Left ventricle myocardium inferior (tissue), 1 donor: Measurements from ENCODE around the gene HSPD1. TPM values are rescaled to one million over a fixed set of nuclear protein-coding genes. Genes with fewer than 3 reads are reported as not detected.

Source experiments
- DNase-seq: peaks from one replicate; pipeline ENCODE4 v3.0.0-alpha.2; 2020
- H3K27ac ChIP-seq: fragments of 200-600 bp; replicated peaks from 2 replicates; pipeline ENCODE4 v1.8.0; 2021
- H3K27me3 ChIP-seq: fragments of 200-600 bp; 2 replicates; pipeline ENCODE4 v1.8.0; 2021; ENCODE audit warnings: low read depth
- H3K36me3 ChIP-seq: fragments of 200-600 bp; 2 replicates; pipeline ENCODE4 v1.8.0; 2021
- H3K4me1 ChIP-seq: fragments of 200-600 bp; 2 replicates; pipeline ENCODE4 v1.8.0; 2021
- H3K4me3 ChIP-seq: fragments of 200-600 bp; 2 replicates; pipeline ENCODE4 v1.8.0; 2021; ENCODE audit warnings: mild to moderate bottlenecking, moderate library complexity
- H3K9me3 ChIP-seq: fragments of 200-600 bp; replicated peaks from 2 replicates; pipeline ENCODE4 v1.8.0; 2021
- intact Hi-C: fragments of 100-400 bp; cut with micrococcal nuclease; formaldehyde crosslinking; loops from one replicate; pipeline ENCODE4 v1.11.0; 2022
- total RNA-seq: library from RNA; stranded (reverse); fragmentation: NEBNext Ultra II Directional; extraction: Animal tissue kit (Norgen Biotek cat#: 25700); gene quantifications from one replicate; pipeline ENCODE4 v1.2.1, GENCODE V29; 2021
- TF ChIP-seq, protein P1 (sequence below): fragments of 200-600 bp; IDR thresholded peaks from 2 replicates; pipeline ENCODE4 v1.8.0; 2021; ENCODE audit warnings: antibody characterized with exemption, mild to moderate bottlenecking, borderline replicate concordance
- donor health status: DM: no; HTN: yes; CAD: no; lungs with severe emphysema.

Gene HSPD1
- total RNA-seq, 1 donor from 2014 or later: 143 TPM

DNA sequence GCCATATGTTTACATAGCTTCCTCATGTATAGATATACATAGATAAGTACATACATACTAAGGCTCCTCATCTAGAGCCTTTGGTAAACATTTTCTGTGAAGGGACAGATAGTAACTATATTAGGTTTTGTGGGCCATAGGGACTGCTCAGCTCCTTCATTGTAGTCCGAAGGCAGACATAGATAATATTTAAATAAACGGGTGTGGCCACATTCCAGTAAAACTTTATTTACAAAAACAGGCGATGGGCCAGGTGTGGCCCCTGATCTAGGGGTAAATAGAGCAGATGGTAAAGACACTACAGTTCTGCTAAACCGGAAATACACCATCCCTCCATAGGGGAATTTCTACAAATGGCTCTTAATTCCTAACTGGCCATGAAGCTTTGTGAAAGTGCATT, 39.0 kb downstream of the HSPD1 start:
- intact Hi-C loops: no loop called here
- TF ChIP-seq, protein P1, sequence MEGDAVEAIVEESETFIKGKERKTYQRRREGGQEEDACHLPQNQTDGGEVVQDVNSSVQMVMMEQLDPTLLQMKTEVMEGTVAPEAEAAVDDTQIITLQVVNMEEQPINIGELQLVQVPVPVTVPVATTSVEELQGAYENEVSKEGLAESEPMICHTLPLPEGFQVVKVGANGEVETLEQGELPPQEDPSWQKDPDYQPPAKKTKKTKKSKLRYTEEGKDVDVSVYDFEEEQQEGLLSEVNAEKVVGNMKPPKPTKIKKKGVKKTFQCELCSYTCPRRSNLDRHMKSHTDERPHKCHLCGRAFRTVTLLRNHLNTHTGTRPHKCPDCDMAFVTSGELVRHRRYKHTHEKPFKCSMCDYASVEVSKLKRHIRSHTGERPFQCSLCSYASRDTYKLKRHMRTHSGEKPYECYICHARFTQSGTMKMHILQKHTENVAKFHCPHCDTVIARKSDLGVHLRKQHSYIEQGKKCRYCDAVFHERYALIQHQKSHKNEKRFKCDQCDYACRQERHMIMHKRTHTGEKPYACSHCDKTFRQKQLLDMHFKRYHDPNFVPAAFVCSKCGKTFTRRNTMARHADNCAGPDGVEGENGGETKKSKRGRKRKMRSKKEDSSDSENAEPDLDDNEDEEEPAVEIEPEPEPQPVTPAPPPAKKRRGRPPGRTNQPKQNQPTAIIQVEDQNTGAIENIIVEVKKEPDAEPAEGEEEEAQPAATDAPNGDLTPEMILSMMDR: no peak
- no peak for DNase-seq
- Histone ChIP-seq H3K4me3 (no peak overlapping the region), H3K9me3 (no peaks in the 10 kb centered on the region), H3K27ac (no peak overlapping the region), H3K36me3 (peaks cover 49% of the 10 kb centered on the region), H3K27me3 (no peaks in the 10 kb centered on the region), H3K4me1 (peaks cover 54% of the 10 kb centered on the region)

DNA sequence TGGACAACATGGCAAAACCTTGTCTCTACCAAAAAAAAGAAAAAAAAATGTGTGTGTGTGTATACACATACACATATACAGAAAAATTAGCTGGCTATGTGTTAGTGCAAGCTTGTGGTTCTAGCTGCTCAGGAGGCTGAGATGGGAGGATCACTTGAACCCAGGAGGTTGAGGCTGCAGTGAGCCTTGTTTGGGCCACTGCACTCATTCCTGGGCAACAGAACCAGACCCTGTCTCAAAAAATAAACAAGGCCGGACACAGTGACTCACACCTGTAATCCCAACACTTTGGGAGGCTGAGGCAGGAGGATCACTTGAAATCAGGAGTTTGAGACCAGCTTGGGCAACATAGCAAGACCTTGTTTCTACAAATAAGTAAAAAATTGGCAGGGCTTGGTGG, 44.2 kb downstream of the HSPD1 start:
- Histone ChIP-seq H3K27ac (no peak overlapping the region), H3K9me3 (no peaks in the 10 kb centered on the region), H3K4me1 (peaks cover 62% of the 10 kb centered on the region), H3K36me3 (peaks cover 7% of the 10 kb centered on the region), H3K27me3 (no peaks in the 10 kb centered on the region), H3K4me3 (no peak overlapping the region)
- no peak for DNase-seq
- TF ChIP-seq, protein P1: no peak
- intact Hi-C loops: no loop called here

DNA sequence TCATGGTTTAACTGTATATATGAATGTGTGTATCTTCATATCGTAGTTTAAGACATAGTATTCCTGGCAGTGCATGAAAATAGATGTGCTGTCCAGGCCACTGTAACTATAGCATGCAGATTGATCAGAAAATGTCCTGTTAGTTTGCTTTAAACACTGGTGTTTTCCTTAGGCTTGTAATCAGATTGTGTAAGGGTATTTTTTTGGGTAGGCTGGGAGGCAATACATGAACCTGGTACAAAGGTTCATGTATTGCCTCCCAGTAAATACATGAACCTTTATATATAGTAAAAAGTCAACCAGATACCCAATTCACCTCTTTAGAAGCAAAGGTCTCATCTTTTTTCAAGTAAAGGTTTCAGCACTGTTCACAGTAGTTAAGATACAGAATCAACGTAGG, 44.7 kb downstream of the HSPD1 start:
- H3K4me1 ChIP-seq: peaks cover 57% of the 10 kb centered on the region
- intact Hi-C loops: no loop called here
- peaks cover 2% of the 10 kb centered on the region for H3K36me3 ChIP-seq
- H3K27ac ChIP-seq: no peak overlapping the region
- no peaks in the 10 kb centered on the region for H3K9me3 ChIP-seq
- H3K4me3 ChIP-seq: peak overlapping the region; percentile 90
- TF ChIP-seq, protein P1: no peak
- DNase-seq: no peak
- no peaks in the 10 kb centered on the region for H3K27me3 ChIP-seq

DNA sequence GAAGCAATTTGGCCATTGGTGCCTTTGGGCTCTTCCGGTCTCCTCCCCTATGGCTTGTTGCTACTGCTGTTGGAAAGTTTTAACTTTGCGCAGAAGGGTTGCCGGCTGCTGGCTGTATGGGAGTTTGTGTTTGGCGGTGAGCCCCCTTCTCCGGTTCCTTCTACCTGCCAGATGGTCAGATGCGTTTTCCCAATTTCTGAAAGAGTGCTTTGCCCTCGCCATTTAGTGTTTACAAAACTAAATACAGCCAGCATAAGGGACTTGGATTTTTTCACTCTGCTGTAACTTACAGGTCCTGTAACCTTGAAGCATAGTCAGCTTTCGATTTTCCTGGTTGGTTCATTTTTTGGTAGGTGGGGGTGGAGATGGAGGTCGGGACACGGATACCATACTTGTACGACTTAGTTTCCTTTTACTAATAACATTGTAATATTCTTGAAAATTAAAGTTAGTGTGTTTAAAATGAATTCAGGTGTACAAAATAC, 45.7 kb downstream of the HSPD1 start:
- peak overlapping the region; percentile 99 for H3K27ac ChIP-seq
- H3K4me1 ChIP-seq: peaks cover 47% of the 10 kb centered on the region
- no peaks in the 10 kb centered on the region for H3K9me3 ChIP-seq
- DNase-seq: no peak
- TF ChIP-seq, protein P1: no peak
- no peaks in the 10 kb centered on the region for H3K36me3 ChIP-seq
- peak overlapping the region; percentile 90 for H3K4me3 ChIP-seq
- no peaks in the 10 kb centered on the region for H3K27me3 ChIP-seq
- intact Hi-C loops: no loop called here

DNA sequence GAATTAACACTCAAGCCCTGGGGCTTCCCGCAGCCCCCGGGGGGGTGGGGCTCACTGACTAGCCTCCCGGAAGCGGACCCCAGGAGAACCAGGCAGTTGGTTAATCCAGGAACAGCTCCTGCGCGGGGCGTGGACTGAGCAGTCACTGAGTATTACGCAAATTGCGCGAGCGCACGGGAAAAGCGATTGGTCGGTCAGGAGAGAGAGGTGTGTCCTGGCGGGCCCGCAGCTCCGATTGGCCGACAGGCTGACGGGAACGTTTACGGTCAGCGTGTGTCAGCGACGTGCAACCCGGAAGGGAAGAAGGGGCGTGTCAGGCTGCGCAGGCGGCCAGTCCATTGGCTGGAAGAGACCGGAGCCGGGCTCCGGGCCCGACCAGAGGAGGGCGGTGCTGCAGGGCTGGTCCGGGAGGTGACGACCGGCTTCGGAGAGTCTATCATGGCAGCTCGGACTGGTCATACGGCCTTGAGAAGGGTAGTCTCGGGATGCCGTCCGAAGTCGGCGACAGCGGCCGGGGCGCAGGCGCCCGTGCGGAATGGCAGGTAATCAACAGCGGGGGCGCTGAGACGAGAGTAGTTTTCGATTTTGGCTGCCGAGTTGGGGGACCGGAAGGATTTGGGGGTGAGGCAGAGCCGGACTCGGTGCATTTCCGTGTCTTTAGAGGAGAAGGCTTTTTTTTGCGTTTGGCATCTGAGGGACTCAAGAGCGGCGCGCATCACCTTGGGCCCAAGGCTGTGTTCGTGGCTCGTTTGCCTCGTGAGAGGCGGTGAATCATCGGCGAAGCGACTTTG, 46.3 kb downstream of the HSPD1 start, which contains the start of gene COQ10B:
COQ10B (plus strand) TSS at position 430 of the 791 bp plus-strand sequence; CDS start at position 439, 9 bp downstream.
- peak; percentile 99 for DNase-seq
- Histone ChIP-seq H3K4me3 (peak within 1 kb of the TSS; percentile 90), H3K9me3 (no peaks in the 10 kb centered on the region), H3K4me1 (peaks cover 42% of the 10 kb centered on the region), H3K27me3 (no peaks in the 10 kb centered on the region), H3K27ac (peak within 1 kb of the TSS; percentile 99), H3K36me3 (no peaks in the 10 kb centered on the region)
- intact Hi-C loops: no loop called here
- TF ChIP-seq, protein P1: peak; percentile 54
